ENCODE measurements around the gene FGD3. TPM values are rescaled to one million over a fixed set of nuclear protein-coding genes. Genes with fewer than 3 reads are reported as not detected.

The FGD3 gene
- total RNA-seq, 1 experiment from 2014 or later = 26.6 TPM

GRCh38 chr9:93041108-93041802 lies 93.9 kb downstream of the FGD3 start:
- CTCF ChIA-PET = no interaction called here
- Mint-ChIP-seq H3K36me3 (ENCODE audit: insufficient read depth, unreplicated experiment) (peaks cover 7% of the 10 kb centered on the region), H3K4me3 (ENCODE audit: unreplicated experiment) (no peak overlapping the region), H3K27me3 (ENCODE audit: insufficient read depth, unreplicated experiment) (no peaks in the 10 kb centered on the region), H3K9me3 (ENCODE audit: unreplicated experiment) (no peaks in the 10 kb centered on the region), H3K27ac (ENCODE audit: unreplicated experiment) (no peak overlapping the region), H3K4me1 (ENCODE audit: low read depth, unreplicated experiment) (no peaks in the 10 kb centered on the region)
- H3K4me3 ChIP-seq (ENCODE audit: low read depth, low read length) = no peak overlapping the region
- H3K27me3 ChIP-seq (replicated peaks; ENCODE audit: control insufficient read depth, insufficient read depth, low read length) = no peaks in the 10 kb centered on the region
- intact Hi-C loops (cut with micrococcal nuclease; ENCODE audit: unreplicated experiment) = no loop called here
- POLR2A ChIA-PET = no interaction called here
- H3K36me3 ChIP-seq (ENCODE audit: control insufficient read depth, insufficient read depth, low read length) = no peaks in the 10 kb centered on the region
- no peaks in the 10 kb centered on the region for H3K4me1 ChIP-seq
- TF ChIP-seq CTCF (IDR thresholded peaks at IDR 0.05; ENCODE audit: insufficient read depth in 1 of 2, low read depth in 1 of 2, low read length in 1 of 2, severe bottlenecking in 1 of 2, unreplicated experiment in 1 of 2) = no peak
- no peaks in the 10 kb centered on the region for H3K9me3 ChIP-seq
- no TSS peak for BruUV-seq (replicated peaks)
- DNase-seq = no peak

- no TSS peak for BruUV-seq (replicated peaks)
- no peaks in the 10 kb centered on the region for H3K4me1 ChIP-seq
- no peak for DNase-seq
- peaks cover 3% of the 10 kb centered on the region for H3K36me3 Mint-ChIP-seq (ENCODE audit: insufficient read depth, unreplicated experiment)
- no peak for TF ChIP-seq CTCF (IDR thresholded peaks at IDR 0.05; ENCODE audit: insufficient read depth in 1 of 2, low read depth in 1 of 2, low read length in 1 of 2, severe bottlenecking in 1 of 2, unreplicated experiment in 1 of 2)
- H3K9me3 Mint-ChIP-seq (ENCODE audit: unreplicated experiment) = no peaks in the 10 kb centered on the region
- no peaks in the 10 kb centered on the region for H3K36me3 ChIP-seq (ENCODE audit: control insufficient read depth, insufficient read depth, low read length)
- H3K4me3 ChIP-seq (ENCODE audit: low read depth, low read length) = no peak overlapping the region
- no peaks in the 10 kb centered on the region for H3K27me3 ChIP-seq (replicated peaks; ENCODE audit: control insufficient read depth, insufficient read depth, low read length)
- POLR2A ChIA-PET = no interaction called here
- no peak overlapping the region for H3K4me3 Mint-ChIP-seq (ENCODE audit: unreplicated experiment)
- intact Hi-C loops (cut with micrococcal nuclease; ENCODE audit: unreplicated experiment) = no loop called here
- H3K27ac Mint-ChIP-seq (ENCODE audit: unreplicated experiment) = no peak overlapping the region
- H3K9me3 ChIP-seq = no peaks in the 10 kb centered on the region
- no peaks in the 10 kb centered on the region for H3K4me1 Mint-ChIP-seq (ENCODE audit: low read depth, unreplicated experiment)
- CTCF ChIA-PET = no interaction called here
- H3K27me3 Mint-ChIP-seq (ENCODE audit: insufficient read depth, unreplicated experiment) = no peaks in the 10 kb centered on the region
These were observed 95.8 kb downstream of the FGD3 start for GRCh38 chr9:93043122-93043521.

GRCh38 chr9:93045521-93045920 lies 98.2 kb downstream of the FGD3 start:
- H3K9me3 Mint-ChIP-seq (ENCODE audit: unreplicated experiment) = no peaks in the 10 kb centered on the region
- no TSS peak for BruUV-seq (replicated peaks)

More at GRCh38 chr9:93045521-93045920, 98.2 kb downstream of the FGD3 start:
- no peak overlapping the region for H3K4me3 ChIP-seq (ENCODE audit: low read depth, low read length)
- no peak for TF ChIP-seq CTCF (IDR thresholded peaks at IDR 0.05; ENCODE audit: insufficient read depth in 1 of 2, low read depth in 1 of 2, low read length in 1 of 2, severe bottlenecking in 1 of 2, unreplicated experiment in 1 of 2)
- no peaks in the 10 kb centered on the region for H3K36me3 ChIP-seq (ENCODE audit: control insufficient read depth, insufficient read depth, low read length)
- H3K4me1 ChIP-seq = no peaks in the 10 kb centered on the region
- H3K36me3 Mint-ChIP-seq (ENCODE audit: insufficient read depth, unreplicated experiment) = no peaks in the 10 kb centered on the region
- CTCF ChIA-PET = no interaction called here
- POLR2A ChIA-PET = no interaction called here
- no peaks in the 10 kb centered on the region for H3K27me3 Mint-ChIP-seq (ENCODE audit: insufficient read depth, unreplicated experiment)
- H3K4me1 Mint-ChIP-seq (ENCODE audit: low read depth, unreplicated experiment) = no peaks in the 10 kb centered on the region
- H3K27ac Mint-ChIP-seq (ENCODE audit: unreplicated experiment) = no peak overlapping the region
- no peak overlapping the region for H3K4me3 Mint-ChIP-seq (ENCODE audit: unreplicated experiment)
- intact Hi-C loops (cut with micrococcal nuclease; ENCODE audit: unreplicated experiment) = no loop called here
- no peaks in the 10 kb centered on the region for H3K27me3 ChIP-seq (replicated peaks; ENCODE audit: control insufficient read depth, insufficient read depth, low read length)
- DNase-seq = no peak
- H3K9me3 ChIP-seq = no peaks in the 10 kb centered on the region
